GM18867 (cell line): Measurements from ENCODE around the gene PINLYP.
A peak's percentile ranks its signal among the peaks of the same experiment; 100 is the strongest.
"Not testable (repeated sequence)": the region's sequence is repeated elsewhere in the genome, so short reads cannot be mapped to it uniquely, and the experiment has no call there.

Experiments
- ATAC-seq: cut with Tn5 transposase; IDR thresholded peaks from one replicate; pipeline ENCODE4 v1.9.1; 2021; ENCODE audit warnings: mild to moderate bottlenecking, moderate library complexity; ENCODE audit not compliant: unreplicated experiment

The PINLYP gene

GRCh38 chr19:43598445-43599240, 23.0 kb downstream of the PINLYP start:
- no peak for ATAC-seq

GRCh38 chr19:43599635-43600295, 24.2 kb downstream of the PINLYP start:
- no peak for ATAC-seq

DNA sequence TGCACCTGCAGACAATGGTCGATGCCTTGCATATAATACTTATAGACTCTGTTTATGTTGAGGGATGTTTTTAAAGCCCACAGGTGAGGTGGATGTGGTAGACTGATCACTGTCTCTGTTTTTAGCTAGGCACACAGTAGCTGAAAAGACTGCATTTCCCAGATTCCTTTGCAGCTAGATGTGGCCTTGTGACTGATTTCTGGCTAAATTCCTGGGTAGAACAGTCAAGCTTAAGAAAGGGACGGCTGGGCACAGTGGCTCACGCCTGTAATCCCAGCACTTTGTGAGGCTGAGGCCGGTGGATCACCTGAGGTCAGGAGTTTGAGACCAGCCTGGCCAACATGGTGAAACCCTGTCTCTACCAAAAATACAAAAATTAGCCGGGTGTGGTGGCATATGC, 24.7 kb downstream of the PINLYP start:
- ATAC-seq: not testable (repeated sequence)

DNA sequence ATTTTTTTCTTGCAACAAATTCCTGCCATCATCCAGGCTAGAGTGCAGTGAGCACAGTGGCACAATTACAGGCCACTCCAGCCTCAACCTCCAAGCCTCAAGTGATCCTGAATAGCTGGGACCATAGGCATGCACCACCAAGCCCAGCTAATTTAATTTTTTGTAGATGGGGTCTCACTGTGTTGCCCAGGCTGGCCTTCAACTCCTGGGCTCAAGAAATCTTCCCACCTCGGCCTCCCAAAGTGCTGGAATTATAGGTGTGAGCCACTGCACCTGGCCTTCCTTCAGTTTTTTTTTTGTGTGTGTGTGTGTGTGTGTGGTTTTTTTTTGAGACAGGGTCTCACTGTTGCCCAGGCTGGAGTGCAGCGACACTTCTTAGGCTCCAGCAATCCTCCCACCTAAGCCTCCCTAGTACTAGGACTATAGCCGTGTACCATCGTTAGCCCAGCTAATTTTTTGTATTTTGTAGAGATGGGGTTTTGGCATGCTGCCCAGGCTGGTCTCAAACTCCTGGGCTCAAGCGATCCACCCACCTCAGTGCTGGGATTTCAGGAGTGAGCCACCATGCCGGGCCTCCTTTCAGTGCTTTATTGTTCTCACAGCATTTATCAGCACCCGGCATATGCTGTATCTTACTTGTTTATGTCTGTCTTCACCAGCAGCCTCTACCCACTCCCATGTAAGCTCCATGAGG, 30.4 kb downstream of the PINLYP start:
- ATAC-seq: no peak

- no peak for ATAC-seq
Observed at GRCh38 chr19:43606569-43607229, 31.1 kb downstream of the PINLYP start.

GRCh38 chr19:43607238-43608205, 31.9 kb downstream of the PINLYP start:
- ATAC-seq: no peak

DNA sequence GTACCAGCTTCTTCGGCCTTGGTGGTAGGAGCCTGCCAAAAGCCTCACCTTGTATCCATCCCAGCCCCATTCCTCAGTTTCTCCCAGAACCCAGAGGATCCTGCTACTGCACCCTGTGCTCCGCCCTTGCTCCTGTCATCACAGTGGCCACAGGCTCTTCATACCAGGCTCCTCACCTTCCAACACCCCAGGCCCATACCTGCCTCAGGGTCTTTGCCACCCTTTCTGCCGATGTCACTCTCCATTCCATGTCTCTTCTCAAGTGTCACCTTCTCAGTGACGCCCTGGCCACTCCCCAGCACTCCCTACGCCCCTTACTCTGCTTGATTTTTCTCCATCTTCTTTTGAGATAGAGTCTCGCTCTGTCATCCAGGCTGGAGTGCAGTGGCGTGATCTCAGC, 34.3 kb downstream of the PINLYP start:
- no peak for ATAC-seq

DNA sequence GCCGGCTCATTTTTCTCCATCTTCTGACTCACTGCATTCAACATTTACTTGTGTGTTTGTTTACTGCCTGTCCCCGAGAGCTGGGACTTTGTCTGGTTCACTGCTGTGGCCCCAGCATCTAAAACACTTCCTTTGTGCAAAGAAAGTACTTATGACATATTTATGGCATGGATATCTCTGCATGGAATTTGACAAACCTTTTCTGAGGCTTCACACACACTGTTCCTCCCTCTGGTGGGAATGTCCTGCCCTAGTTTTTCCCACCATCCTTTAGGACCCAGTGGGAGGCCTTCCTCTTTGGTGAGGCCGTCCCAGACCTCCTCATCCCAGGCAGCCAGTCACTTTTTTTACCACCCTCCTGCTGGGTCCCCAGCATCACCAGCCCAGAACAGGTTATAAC, 34.9 kb downstream of the PINLYP start:
- no peak for ATAC-seq

DNA sequence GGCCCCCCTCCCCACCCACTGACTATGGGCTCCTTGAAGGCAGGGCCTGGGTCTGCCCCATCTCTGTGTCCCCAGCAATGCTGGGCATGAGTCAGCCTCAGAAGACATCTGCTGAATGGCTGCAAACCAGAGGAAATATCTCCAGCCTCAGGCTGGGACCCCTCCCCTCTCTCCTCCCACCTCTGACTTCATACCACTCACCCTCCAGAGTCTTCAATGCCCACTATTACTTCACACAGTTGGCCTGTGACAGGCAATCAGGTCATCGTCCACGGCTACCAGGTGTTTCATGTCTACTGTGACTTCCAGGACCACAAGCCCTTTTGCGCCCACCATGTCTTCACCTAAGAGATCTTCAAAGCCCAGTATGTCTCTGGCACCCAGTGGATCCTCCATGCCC, 36.2 kb downstream of the PINLYP start, which contains the start of gene SRRM5:
SRRM5 (plus strand) TSS at position 301 of the 400 bp plus-strand sequence; CDS start at position 335, 34 bp downstream.
- ATAC-seq: no peak

DNA sequence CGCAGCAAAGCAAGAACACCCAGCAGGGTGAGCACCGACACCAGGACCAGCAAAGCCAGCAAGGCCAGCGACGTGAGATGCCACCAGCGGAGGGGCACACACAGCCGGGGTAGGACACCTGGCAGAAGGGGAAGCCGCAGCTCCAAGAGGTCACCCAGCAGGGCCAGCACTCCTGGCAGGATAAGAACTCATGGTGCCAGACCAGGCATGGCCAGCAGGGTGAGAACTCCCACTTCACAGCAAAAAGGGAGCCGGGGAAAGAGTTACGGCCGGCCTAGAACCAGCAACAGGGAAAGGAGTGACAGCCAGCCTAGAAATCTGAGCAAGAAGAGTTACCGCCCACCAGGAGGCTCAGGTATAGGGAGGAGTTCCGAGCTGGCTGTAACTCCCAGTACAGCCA, 36.8 kb downstream of the PINLYP start:
- no peak for ATAC-seq

- no peak for ATAC-seq
Observed at GRCh38 chr19:43616306-43616705, 40.7 kb downstream of the PINLYP start.

DNA sequence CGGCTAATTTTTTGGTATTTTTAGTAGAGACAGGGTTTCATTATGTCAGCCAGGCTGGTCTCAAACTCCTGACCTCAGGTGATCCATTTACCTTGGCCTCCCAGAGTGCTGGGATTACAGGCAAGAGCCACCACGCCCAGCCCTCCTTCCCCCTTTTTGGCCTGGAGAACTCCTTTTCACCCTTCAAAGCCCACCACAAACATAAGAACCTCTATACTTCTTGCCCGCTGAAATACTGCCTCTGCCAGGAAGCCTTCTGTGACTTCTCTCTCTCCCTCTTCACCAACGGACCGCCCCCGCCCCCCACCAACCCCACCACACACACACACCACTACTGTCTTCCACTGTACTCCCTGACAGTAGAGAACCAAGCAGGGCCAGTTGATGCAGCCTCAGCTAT, 41.4 kb downstream of the PINLYP start:
- no peak for ATAC-seq

- ATAC-seq: peak; percentile 15
Observed at GRCh38 chr19:43618921-43619261, 43.3 kb downstream of the PINLYP start.

GRCh38 chr19:43619262-43620060, 43.9 kb downstream of the PINLYP start, which contains the start of gene ZNF428:
Gene ZNF428 (minus strand): TSS chr19:43619629. CDS start chr19:43614304, 5,325 bp downstream.
- ATAC-seq: peak; percentile 81

- no peak for ATAC-seq
Observed at GRCh38 chr19:43620061-43621001, 44.7 kb downstream of the PINLYP start.

DNA sequence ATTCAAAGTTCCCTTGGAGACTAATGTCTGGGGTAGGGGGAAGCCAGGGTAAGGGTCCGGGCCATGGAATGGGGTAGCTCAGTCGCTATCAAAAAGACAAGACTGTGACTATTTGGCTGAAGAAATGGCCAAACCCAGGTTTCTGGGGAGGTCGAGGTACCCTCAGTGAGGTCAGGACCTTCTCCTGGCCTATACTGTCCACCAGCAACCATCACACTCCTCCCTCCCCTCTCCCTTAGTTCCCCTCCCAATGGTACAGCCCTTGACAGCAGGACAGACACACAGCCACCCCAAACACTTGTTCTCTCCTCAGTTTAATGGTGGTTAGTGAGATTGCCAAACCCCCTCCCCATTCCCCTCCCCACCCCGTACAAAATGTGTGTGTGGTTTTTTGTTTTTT, 46.5 kb downstream of the PINLYP start:
- ATAC-seq: no peak

DNA sequence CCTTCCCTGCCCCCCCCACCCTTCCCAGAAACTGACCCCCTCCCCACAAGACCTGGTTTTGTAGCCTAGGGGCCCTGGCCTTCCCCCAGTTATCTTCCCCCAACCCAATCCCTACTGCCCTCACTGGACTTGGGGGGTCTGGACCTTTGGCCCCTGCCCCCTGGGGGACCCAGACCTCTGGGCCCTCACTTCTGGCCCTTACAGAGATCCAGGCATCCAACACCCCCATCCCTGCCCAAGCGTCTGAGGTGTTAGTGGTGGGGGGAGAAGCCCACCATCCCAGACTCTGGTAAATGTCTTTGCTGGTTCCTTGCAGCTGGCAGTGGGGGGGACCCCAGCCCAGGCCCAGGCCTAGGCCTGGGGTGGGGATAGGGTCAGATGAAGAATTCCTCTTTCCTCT, 47.4 kb downstream of the PINLYP start:
- no peak for ATAC-seq
